C4-2B (cell line): ENCODE data around the gene PEAR1.

ENCODE experiments used
- CTCF ChIP-seq: fragments of 450-650 bp; conservative IDR thresholded peaks from 2 replicates; pipeline ENCODE4 v1.5.1; 2017; ENCODE audit warnings: mild to moderate bottlenecking
- ZFX ChIP-seq: fragments of 450-650 bp; IDR thresholded peaks from 2 replicates; pipeline ENCODE4 v1.6.1; 2017

GRCh38 chr1:156856282-156856785, 37.2 kb upstream of the PEAR1 start:
- TF ChIP-seq CTCF (no peak), ZFX (no peak)
